ENCODE data around the gene PREPL.

GRCh38 chr2:44290261-44290660, 71.0 kb downstream of the PREPL start:
- TF ChIP-seq CTCF (IDR thresholded peaks at IDR 0.05; ENCODE audit: low read depth, low read length): no peak
- no peak for TF ChIP-seq EZH2phosphoT487 (IDR thresholded peaks at IDR 0.05; ENCODE audit: low read depth)
